Forelimb muscle (tissue), 1 donor: ENCODE data around the gene PRRT2. TPM values are rescaled to one million over a fixed set of nuclear protein-coding genes. Genes with fewer than 3 reads are reported as not detected.
A peak's percentile ranks its signal among the peaks of the same experiment; 100 is the strongest.
"Not testable (repeated sequence)": the region's sequence is repeated elsewhere in the genome, so short reads cannot be mapped to it uniquely, and the experiment has no call there.

ENCODE experiments used
- DNase-seq: peaks from one replicate; pipeline ENCODE4 v3.0.0-alpha.2; 2013; ENCODE audit warnings: low read depth
- polyA plus RNA-seq: library from polyadenylated mRNA; unstranded; fragments of 120-200 nt; gene quantifications from one replicate; pipeline ENCODE4 v1.2.1, GENCODE V29; 2013; ENCODE audit not compliant: insufficient read length

The PRRT2 gene
- polyA plus RNA-seq, 1 donor: 14.4 TPM

DNA sequence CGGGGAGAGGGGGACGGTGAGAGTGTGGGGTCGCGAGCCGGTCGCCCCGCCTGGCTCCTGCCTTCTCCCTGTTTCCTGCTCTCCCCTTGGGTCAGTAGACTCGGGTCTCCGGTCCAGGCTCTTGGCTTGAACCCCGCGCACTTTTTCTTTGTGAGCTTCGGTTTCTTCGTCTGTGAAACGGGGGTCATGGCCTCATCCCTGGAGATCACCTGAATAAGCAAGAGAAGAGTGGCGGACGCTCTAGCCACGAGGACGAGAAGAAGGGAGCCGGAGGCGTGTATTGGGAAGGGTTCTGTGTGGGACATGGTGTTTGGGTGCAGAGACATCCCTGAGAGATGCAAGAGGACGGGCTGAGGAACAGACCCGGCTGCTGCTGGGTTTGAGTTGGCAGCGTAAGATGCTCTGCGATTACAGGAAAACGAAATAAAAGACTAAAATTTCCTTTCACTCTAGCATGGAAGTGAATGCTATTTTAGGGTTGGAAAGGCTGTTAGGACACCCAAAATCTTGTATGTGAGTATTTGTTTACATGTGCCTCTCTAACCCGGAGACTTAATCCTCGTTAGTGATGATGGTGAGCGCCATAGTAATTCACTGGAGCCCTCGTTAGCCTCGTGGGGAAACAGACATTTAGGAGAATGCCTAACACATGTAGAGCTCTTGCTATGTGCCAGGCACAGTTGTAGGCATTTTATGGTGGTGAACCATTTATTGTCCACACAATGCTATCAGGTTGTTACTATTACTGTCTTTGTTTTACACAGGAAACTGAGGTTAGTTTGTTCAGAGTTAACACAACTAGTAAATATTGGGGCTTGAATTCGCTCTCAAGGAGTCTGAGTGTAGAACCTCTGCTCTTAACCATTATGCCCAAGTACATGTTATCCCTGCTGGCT lies 20.8 kb upstream of the PRRT2 start:
- no peak for DNase-seq

DNA sequence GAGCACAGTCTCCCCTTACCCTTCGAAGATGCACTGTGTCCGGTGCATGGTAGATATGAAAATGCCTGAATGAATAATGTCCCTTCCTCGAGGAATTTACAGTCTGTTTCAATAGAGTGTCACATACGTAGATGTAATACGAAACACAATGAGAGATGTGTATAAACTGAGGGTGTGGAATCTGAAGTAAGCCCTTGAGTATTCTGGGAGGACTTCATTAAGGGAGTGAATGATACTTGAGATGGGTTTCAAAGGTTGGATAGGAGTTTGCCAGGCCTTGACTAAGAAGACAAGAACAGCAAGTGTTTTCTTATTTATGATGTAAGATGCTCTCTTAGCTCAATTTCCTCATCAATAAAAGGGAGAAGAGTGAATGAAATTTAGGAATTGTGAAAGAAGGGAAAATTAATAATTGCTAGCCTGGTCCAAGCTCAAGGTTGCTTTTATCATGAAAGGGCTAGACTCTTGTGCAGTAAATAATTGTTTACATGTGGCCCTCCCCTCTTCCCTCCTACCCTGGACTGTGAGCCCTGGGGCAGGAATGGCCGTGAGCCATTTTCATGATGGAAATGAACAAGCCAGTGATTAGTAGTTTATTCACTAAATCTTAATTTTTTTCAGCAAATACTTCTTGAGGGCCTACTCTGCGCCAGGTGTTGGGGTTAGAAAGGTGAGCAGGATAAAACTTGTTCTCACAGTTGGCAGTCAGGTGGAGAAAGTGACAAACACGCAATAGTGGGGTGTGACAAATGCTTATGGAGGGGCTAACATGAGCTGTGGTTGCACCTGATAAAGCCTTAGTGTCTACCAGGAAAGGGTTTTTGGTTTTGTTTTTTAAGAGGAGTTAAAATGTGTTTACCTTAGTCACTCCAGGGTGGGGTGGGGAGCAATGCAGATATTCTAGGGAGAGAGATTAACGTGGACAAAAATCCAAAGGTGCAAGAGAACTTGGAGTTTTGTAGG lies 19.9 kb upstream of the PRRT2 start:
- no peak for DNase-seq

DNA sequence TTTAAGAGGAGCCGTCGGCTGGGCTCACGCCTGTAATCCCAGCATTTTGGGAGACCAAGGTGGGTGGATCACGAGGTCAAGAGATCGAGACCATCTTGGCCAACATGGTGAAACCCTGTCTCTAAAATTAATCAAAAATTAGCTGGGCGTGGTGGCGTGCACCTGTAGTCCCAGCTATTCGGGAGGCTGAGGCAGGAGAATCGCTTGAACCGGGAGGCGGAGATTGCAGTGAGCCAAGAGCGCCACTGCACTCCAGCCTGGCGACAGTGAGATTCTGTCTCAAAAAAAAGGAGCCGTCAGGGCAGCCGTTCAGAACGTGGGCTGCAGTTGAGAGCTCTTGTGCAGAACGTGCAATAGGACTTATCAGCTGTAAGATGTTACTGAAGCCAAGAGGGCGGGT lies 18.8 kb upstream of the PRRT2 start:
- not testable (repeated sequence) for DNase-seq

DNA sequence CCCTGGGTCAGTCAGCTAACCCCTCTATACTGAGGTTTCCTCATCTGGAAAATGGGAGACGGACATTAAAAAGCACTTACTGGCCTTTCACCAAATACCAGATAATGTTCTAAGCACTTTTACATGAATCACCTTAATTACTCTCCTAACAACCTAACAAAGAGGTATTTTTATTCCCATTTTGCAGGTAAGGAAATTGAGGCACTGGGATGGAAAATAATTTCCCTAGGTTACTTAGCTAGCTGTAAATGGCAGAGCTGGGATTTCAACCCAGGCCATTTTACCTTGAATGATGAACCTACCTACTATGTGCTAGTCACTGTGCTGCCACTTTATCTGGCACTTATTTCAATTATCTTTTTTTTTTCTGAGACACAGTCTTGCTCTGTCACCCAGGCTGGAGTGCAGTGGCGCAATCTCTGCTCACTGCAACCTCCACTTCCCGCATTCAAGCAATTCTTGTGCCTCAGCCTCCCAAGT lies 17.7 kb upstream of the PRRT2 start:
- no peak for DNase-seq

DNA sequence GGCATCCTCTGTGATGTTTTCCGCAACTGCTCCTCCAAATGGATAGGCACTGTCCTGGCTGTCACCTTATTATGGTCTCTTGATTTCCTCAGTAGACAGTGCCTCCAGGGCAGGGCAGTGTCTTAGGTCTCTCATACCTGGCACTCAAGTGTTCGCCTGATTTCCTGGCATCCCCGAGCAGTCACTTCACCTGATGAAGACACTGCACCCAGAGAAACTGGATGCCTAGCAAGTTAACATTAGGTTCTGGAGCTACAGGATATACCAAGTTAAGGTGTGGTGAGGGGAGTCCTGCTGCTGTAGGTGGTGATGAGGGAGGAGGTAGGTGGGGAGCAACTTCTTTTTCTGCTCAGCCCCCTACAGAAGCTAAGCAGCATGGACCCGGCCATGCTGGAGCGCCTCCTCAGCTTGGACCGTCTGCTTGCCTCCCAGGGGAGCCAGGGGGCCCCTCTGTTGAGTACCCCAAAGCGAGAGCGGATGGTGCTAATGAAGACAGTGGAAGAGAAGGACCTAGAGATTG lies 9.5 kb upstream of the PRRT2 start:
- DNase-seq: no peak

DNA sequence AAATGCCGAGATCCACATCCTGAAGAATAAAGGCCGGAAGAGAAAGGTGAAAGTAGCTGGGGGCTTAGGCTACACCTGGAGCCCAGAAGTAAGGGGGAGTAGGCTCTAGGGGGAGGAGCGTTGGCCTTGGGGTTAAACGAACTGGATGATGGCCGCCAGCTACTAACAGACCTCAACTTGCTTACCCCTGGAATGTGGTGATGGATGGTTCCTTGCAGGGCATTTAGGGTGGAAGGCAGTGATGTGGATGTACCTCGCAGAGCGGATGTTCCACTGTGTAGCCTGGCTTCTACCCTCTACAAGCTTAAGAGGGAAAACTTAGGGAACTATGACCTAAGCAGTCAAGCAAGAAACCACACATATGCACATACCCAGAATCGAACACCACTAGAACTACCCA lies 8.0 kb upstream of the PRRT2 start:
- no peak for DNase-seq

DNA sequence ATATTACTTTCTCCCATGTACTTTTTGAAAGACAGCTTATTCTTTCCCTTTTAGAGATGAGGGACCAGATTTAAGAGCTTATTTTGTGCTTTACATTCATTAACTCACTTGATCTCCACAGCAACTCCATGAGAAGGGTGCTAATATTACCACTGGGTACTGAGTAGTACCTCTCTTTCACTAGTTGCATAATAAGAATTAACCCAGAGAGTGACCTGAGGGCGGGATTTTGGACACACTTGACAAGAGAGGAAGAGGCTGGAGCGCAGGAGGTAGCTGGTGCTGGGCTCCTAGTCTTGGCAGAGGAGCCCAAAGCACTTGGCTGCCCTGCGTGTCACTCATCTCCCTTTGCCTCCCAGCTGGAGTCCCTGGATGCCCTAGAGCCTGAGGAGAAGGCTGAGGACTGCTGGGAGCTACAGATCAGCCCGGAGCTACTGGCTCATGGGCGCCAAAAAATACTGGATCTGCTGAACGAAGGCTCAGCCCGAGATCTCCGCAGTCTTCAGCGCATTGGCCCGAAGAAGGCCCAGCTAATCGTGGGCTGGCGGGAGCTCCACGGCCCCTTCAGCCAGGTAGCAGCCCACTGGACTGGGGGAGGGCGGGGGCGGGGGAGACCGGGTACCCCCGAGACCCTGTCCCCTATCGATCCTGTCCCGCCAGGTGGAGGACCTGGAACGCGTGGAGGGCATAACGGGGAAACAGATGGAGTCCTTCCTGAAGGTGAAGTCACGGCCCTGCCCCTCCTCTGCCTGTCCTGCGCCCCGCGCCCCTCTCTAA lies 7.3 kb upstream of the PRRT2 start:
- DNase-seq: no peak

DNA sequence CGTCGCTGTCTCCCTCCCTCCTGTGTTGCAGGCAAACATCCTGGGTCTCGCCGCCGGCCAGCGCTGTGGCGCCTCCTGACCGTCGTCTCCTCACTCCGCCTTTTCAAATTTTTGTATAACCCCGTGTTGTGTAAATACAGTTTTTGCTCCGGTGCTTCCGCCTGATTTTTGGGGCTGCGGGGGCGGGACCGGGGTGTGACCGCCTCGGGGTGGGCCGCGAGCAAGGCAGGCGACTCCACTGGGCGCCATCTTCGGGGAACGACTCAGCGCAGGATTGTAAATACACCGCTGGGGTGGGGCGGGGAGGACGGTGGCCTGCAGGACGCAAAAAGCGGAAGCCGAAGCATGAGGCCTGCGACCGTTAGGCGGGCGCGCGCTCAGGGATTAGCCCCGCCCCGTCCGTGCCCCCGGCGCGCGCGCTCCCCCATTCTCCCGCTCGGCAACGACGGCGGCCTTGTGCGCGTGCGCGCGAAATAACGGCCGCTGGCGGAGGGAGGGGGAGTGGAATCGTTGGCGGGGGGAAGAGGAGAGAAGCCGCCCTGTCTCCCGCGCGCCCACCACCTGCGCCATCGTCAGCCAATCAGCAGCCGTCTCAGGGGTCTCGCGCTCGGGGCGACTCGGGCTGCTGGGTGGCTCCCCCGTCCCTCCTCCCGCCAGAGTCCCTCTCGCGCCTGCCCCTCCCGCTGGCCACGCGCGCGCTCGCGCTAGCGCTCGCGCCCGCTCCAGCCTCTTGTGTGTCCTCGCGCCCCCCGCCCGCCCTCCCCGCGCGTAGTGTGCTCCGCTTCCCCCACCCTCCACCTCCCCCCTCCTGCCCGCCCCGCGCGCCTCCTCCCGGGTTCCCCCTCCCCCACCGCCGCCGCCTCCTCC lies 6.5 kb upstream of the PRRT2 start:
- DNase-seq: peak; percentile 90

DNA sequence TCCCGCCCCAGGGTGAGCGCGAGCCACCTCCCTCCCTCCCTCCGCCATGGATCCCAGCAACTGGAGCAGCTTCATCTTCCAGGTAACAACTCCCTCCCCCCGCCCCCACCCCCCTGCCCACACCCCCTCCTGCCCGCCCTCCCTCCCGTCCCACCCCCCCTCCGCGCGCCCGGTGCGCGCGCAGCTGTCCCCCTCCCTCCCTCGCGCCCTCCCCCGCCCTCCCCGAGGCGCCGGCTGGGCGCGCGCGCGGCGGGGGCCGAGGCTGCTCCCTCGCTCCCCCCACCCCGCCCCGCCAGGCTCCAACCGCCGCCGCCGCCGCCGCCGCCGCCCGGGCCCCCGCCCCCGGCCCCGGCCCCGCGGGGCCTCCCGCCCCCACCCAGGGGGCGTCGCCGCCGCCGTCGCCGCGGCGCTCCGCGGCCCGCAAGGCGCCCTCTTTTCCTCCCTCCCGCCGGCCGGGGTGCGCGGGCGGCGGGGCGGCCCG lies 5.9 kb upstream of the PRRT2 start, which contains the start of gene MAZ:
TSS of gene MAZ (plus strand) at position 431 of the 481 bp plus-strand sequence. CDS start 173 bp downstream, outside the sequence.
- no peak for DNase-seq

DNA sequence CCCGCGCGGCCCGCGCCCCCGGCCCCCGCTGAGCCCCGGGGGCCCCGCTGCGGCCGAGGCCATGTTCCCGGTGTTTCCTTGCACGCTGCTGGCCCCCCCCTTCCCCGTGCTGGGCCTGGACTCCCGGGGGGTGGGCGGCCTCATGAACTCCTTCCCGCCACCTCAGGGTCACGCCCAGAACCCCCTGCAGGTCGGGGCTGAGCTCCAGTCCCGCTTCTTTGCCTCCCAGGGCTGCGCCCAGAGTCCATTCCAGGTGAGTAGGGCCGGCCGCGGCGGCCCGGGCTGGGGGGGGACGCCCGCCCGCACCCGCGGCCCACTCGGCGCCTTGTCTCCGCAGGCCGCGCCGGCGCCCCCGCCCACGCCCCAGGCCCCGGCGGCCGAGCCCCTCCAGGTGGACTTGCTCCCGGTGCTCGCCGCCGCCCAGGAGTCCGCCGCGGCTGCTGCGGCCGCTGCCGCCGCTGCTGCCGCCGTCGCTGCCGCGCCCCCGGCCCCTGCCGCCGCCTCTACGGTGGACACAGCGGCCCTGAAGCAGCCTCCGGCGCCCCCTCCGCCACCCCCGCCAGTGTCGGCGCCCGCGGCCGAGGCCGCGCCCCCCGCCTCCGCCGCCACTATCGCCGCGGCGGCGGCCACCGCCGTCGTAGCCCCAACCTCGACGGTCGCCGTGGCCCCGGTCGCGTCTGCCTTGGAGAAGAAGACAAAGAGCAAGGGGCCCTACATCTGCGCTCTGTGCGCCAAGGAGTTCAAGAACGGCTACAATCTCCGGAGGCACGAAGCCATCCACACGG lies 5.2 kb upstream of the PRRT2 start:
- DNase-seq: no peak

DNA sequence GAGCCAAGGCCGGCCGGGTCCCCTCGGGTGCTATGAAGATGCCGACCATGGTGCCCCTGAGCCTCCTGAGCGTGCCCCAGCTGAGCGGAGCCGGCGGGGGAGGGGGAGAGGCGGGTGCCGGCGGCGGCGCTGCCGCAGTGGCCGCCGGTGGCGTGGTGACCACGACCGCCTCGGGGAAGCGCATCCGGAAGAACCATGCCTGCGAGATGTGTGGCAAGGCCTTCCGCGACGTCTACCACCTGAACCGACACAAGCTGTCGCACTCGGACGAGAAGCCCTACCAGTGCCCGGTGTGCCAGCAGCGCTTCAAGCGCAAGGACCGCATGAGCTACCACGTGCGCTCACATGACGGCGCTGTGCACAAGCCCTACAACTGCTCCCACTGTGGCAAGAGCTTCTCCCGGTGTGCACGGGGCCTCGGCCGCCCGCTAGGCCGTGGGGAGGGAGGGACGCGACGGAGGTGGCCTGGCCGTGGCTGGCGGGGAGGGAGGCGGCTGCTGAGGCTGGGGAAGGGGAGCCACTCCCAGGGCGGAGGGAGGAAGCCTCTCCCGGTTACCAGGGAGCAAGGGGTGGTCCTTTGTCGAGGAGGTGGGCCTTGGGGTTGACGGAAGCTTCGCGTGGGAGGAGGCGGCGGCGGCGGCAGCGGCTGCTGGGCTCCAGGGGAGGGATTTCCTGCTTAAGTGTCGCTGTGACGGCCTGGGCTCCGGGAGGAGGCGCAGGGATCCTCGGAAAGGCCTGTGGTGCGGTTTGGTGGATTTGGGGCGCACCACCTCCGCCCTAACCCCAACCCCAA lies 4.4 kb upstream of the PRRT2 start:
- DNase-seq: no peak

DNA sequence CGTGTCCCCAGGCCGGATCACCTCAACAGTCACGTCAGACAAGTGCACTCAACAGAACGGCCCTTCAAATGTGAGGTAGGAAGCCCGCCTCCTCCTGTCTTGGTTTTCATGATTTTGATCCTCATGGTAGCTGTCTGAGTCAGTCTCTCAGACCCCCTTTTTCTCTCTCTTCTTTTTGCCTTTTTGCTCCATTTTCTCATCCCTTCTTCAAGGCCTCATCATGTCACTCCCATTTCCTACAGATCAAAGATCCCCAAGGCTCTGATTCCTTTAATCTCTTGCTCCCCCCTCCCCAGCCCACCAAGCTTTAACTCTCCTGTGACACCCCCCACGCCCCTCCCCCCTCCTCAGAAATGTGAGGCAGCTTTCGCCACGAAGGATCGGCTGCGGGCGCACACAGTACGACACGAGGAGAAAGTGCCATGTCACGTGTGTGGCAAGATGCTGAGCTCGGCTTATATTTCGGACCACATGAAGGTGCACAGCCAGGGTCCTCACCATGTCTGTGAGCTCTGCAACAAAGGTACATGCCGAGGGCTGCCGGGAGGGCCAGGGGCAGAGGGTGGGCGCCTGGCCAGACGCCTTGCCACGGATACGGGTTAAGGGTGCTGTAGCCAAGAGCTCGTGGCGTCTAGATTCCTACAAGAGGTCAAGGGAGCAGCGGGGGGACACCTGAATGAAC lies 3.6 kb upstream of the PRRT2 start:
- no peak for DNase-seq

DNA sequence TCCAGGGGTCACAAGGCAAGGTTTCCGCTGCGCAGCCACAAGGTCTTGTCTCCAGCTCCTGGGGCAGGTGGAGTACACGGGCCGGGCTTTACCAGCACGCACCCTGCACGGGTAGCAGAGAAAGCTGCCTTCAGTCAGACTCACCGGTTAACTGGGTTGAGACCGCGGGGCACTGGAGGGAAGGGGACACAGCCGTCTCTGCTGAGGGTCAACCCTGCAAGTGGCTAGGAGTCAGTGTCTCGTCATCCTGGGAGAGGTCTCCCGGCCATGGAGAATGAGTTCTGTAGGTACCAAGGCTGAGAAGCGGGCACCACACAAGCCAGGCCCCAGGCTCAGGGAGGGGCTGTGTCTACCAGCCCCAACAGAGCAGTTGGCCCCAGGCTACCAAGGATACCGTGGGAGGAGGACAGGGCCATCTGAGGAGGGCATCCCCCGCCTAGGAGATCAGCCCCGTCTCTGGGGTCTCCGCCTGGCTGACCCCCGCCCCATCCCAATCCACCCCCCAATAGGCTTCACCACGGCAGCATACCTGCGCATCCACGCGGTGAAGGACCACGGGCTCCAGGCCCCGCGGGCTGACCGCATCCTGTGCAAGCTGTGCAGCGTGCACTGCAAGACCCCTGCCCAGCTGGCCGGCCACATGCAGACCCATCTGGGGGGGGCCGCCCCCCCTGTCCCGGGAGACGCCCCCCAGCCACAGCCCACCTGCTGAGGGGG lies 2.8 kb upstream of the PRRT2 start:
- DNase-seq: no peak

DNA sequence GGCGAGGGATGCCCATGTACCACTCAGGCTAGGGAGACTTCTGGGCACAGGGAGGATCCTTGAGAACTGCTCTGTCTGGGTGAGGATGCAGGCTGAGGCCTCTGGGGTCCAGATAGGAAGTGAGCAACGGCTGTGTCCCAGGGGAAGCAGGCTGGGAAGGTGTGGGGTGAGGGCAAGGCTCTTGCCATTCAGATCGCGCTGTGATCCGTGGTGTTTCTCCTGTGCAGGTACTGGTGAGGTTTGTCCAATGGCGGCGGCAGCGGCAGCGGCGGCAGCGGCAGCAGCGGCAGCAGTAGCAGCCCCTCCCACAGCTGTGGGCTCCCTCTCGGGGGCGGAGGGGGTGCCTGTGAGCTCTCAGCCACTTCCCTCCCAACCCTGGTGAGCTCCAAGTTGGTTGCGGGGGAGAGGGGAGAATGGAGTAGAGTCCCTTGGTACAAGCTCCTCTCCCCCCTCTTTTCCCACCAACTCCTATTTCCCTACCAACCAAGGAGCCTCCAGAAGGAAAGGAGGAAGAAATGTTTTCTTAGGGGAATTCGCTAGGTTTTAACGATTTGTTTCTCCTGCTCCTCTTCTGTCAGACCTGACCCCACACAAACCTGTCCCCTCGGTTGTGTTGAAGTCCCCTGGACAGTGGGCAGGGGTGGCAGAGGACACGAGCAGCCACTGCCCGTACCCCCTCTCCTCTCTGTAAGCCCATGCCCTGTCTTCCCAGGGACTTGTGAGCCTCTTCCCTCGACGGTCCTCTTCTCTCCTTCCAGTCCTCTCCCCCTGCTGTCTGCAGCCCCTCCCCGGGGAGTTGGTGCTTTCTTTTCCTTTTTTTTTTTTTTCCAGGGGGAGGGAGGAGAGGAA lies 1.9 kb upstream of the PRRT2 start:
- DNase-seq: no peak

DNA sequence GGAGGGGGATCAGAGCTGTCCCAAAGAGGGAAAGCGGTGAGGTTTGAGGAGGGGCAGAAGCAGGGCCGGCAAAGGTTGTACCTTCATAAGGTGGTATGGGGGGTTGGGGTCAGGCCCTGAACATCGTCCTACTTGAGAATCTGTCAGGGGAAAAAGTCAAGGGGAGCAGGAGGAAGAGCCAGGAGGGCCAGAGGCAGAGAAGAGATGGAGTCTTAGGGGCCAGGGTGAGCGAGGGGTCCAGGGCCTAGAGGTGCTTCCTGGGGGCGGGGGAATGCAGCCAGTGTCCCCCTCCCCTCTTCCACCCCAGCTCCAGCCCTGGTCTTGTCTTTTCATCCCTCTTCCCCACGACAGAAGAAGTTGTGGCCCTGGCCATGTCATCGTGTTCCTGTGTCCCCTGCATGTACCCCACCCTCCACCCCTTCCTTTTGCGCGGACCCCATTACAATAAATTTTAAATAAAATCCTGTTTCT lies 1.3 kb upstream of the PRRT2 start:
- DNase-seq: no peak
